A549 (cell line): ENCODE results near the gene CCDC60. TPM values are rescaled to one million over a fixed set of nuclear protein-coding genes. Genes with fewer than 3 reads are reported as not detected.

ENCODE experiments used
- ATAC-seq, 2 experiments: fragments of 200-7000 bp in 1 of 2; fragments of >200 bp in 1 of 2; cut with Nextera tagmentation in 1 of 2; cut with Tn5 transposase in 1 of 2; 3 replicates each; pipeline versions ENCODE4 v1.8.0 to v1.9.1; 2018 to 2020; ENCODE audit warnings: mild to moderate bottlenecking in 1 of 2, moderate library complexity in 1 of 2
- CTCF ChIA-PET: fragments of 300-600 bp; sonication (Branson Sonifier 250); formaldehyde crosslinking; extraction: SDS; loops from one replicate; lab custom pipeline; 2021; ENCODE audit warnings: antibody characterized with exemption, inconsistent platforms; lab: Yijun Ruan, JAX
- POLR2A ChIA-PET: fragments of 350-600 bp; formaldehyde crosslinking; extraction: SDS; loops from one replicate; lab custom pipeline; 2021; ENCODE audit warnings: antibody characterized with exemption, inconsistent platforms; lab: Yijun Ruan, JAX
- DNase-seq, 2 experiments: peaks; one replicate each; pipeline versions ENCODE4 v3.0.0 to v3.0.0-alpha.2; 2011 to 2016; ENCODE audit warnings: low read depth in 1 of 2, low spot score in 1 of 2
- FAIRE-seq: peaks from 2 replicates; lab custom pipeline; 2011; peaks lifted over from hg19 to GRCh38; lab: Jason Lieb, UNC
- H3K27ac ChIP-seq, 2 experiments: fragments of >200 bp; sonication (Bioruptor Twin); formaldehyde crosslinking; 3 replicates each; pipeline ENCODE4 v1.5.1; 2016 to 2017
- H3K4me1 ChIP-seq: fragments of >200 bp; sonication (Bioruptor Twin); formaldehyde crosslinking; 3 replicates; pipeline ENCODE4 v1.6.1; 2016
- H3K4me2 ChIP-seq: fragments of >200 bp; sonication (Bioruptor Twin); formaldehyde crosslinking; 3 replicates; pipeline ENCODE4 v1.6.1; 2016
- H3K4me3 ChIP-seq: fragments of >200 bp; sonication (Bioruptor Twin); formaldehyde crosslinking; 3 replicates; pipeline ENCODE4 v1.5.1; 2016
- H3K9me3 ChIP-seq: fragments of >200 bp; sonication (Bioruptor Twin); formaldehyde crosslinking; 3 replicates; pipeline ENCODE4 v1.6.1; 2016
- BHLHE40 ChIP-seq: IDR thresholded peaks from 2 replicates; pipeline ENCODE4 v1.6.1; 2012; ENCODE audit warnings: low read depth, low read length, inconsistent platforms
- EHMT2 ChIP-seq: fragments of 200-600 bp; sonication (generic); IDR thresholded peaks from 2 replicates; pipeline ENCODE4 v1.6.1; 2016; ENCODE audit warnings: antibody characterized with exemption, low read depth, mild to moderate bottlenecking, moderate library complexity
- HEYL ChIP-seq: fragments of 250-450 bp; sonication (Bioruptor Pico); IDR thresholded peaks from 2 replicates; pipeline ENCODE4 v1.8.0; 2021; ENCODE audit warnings: mild to moderate bottlenecking, moderate library complexity
- KDM5A ChIP-seq: fragments of 200-600 bp; sonication (generic); IDR thresholded peaks from 2 replicates; pipeline ENCODE4 v1.6.1; 2016; ENCODE audit warnings: antibody characterized with exemption, mild to moderate bottlenecking
- NFE2L2 ChIP-seq: fragments of 150-350 bp; conservative IDR thresholded peaks from 2 replicates; pipeline ENCODE4 v1.6.1; 2014; ENCODE audit warnings: low read length
- PHF8 ChIP-seq: fragments of 200-600 bp; sonication (generic); IDR thresholded peaks from 2 replicates; pipeline ENCODE4 v1.6.1; 2016; ENCODE audit warnings: low read depth, mild to moderate bottlenecking, antibody characterized with exemption, moderate library complexity, borderline replicate concordance
- RAD21 ChIP-seq, 2 experiments: fragments of >200 bp in 1 of 2; sonication (Bioruptor Twin) in 1 of 2; formaldehyde crosslinking in 1 of 2; IDR thresholded peaks in 1 of 2; conservative IDR thresholded peaks in 1 of 2; 2 replicates in 1 of 2; 3 replicates in 1 of 2; pipeline ENCODE4 v1.6.1; 2012 to 2018; ENCODE audit warnings: inconsistent platforms in 1 of 2
- RARB ChIP-seq: fragments of 250-450 bp; sonication (Bioruptor Pico); IDR thresholded peaks from 2 replicates; pipeline ENCODE4 v1.8.0; 2021; ENCODE audit warnings: mild to moderate bottlenecking, moderate library complexity
- RCOR1 ChIP-seq: fragments of 150-350 bp; IDR thresholded peaks from 2 replicates; pipeline ENCODE4 v1.6.1; 2014; ENCODE audit warnings: antibody characterized with exemption, low read length, low read depth
- RFX5 ChIP-seq: fragments of 450-650 bp; IDR thresholded peaks from 2 replicates; pipeline ENCODE4 v1.7.1; 2014; ENCODE audit warnings: antibody characterized with exemption, mild to moderate bottlenecking, moderate library complexity
- RNF2 ChIP-seq: fragments of 200-600 bp; sonication (generic); IDR thresholded peaks from 2 replicates; pipeline ENCODE4 v1.6.1; 2016; ENCODE audit warnings: low read depth, mild to moderate bottlenecking, antibody characterized with exemption, moderate library complexity, borderline replicate concordance
- SMC3 ChIP-seq: fragments of >200 bp; sonication (Bioruptor Twin); formaldehyde crosslinking; IDR thresholded peaks from 3 replicates; pipeline ENCODE4 v1.6.1; 2018; ENCODE audit warnings: inconsistent platforms
- ZSCAN20 ChIP-seq: fragments of 250-450 bp; sonication (Bioruptor Pico); IDR thresholded peaks from 2 replicates; pipeline ENCODE4 v1.8.0; 2022; ENCODE audit warnings: mild to moderate bottlenecking, moderate library complexity
- WGBS: methylation state at CpG from one replicate; pipeline ENCODE4 v1.1.6; 2017; ENCODE audit errors: missing lambda C conversion rate; 5-methylcytosine and 5-hydroxymethylcytosine counted together
- polyA plus RNA-seq, 4 experiments: library from polyadenylated mRNA; depleted of rRNA in 3 of 4; stranded (reverse); fragments of >200 nt; fragmentation: RNase III in 1 of 4; extraction: RNeasy Plus Mini Kit Qiagen cat#74134 plus additional on column Dnase treatment in 1 of 4; gene quantifications; 2 replicates in 3 of 4; 3 replicates in 1 of 4; pipeline ENCODE4 v1.2.3, GENCODE V29; 2011 to 2017
- TF ChIP-seq, protein P1 (sequence below): fragments of >200 bp; sonication (Bioruptor Twin); formaldehyde crosslinking; IDR thresholded peaks from 3 replicates; pipeline ENCODE4 v1.5.1; 2016
- TF ChIP-seq, protein P2 (sequence below): fragments of 450-650 bp; IDR thresholded peaks from 2 replicates; pipeline ENCODE4 v1.6.1; 2014; ENCODE audit warnings: antibody characterized with exemption
- TF ChIP-seq, protein P3 (sequence below): fragments of >200 bp; sonication (Bioruptor Twin); formaldehyde crosslinking; IDR thresholded peaks from 3 replicates; pipeline ENCODE4 v1.6.1; 2016
- TF ChIP-seq, protein P4 (sequence below): IDR thresholded peaks from 2 replicates; pipeline ENCODE4 v1.6.1; 2012
- TF ChIP-seq, protein P5 (sequence below): fragments of 250-450 bp; sonication (Bioruptor Pico); IDR thresholded peaks from 2 replicates; pipeline ENCODE4 v1.5.0; 2020; ENCODE audit warnings: low read depth, mild to moderate bottlenecking, moderate library complexity
- TF ChIP-seq, protein P6 (sequence below): fragments of 150-350 bp; IDR thresholded peaks from 2 replicates; pipeline ENCODE4 v1.6.1; 2014; ENCODE audit warnings: low read depth, mild to moderate bottlenecking, low read length

The CCDC60 gene
- polyA plus RNA-seq, 2 of the 4 experiments (the other 2 are of a cell fraction), result 0.09 TPM; not detected in 1

DNA sequence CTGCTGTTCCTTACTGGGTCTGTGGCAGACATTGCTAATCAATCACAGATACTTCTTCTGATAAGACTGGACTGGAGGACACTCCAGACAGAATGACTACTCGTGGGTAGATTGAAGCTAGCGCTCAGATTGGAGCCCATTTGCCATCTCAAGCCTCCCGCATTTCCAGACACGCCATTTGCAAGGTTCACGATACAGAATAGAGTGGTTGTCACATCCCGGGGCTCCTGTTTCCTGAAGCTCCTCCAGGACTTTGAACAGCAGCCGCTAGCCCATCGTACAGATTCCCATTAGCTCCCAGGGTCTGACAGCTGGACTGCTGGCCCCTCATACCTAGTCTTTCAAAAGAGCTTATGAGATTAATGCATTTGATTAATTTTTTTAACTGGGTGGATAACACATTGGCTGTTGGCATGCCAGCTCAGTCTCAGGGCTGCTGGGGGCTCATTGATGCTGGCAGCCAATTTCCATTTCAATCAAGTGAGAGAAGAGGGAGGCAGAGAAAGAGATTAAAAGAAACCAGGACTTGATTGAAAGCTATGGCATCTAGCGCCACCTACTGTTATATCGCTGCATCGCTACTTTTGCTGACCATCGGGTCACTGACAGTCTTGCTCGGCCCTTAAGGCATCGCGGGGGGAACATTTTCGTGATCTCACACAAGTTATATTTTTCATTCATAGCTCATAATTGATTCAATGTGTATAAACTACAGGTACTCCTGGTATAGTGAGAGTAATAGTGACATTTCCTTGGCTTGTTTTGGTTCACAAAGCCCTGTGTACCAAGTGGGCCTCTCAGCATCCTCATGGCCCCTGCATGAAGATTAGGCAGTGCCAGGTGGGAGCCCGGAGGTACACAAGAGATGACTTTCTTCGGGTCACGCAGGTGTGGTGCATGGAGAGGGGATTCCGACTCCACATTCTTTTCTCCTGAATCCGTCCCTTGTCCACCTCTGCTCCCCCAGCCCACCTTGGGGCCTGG lies 78.6 kb downstream of the CCDC60 start:
- Histone ChIP-seq H3K4me1 (no peaks in the 10 kb centered on the region), H3K4me3 (no peak overlapping the region), H3K9me3 (no peaks in the 10 kb centered on the region), H3K27ac (no peak overlapping the region), H3K4me2 (no peak overlapping the region)
- CTCF ChIA-PET, result interaction anchor here (0.6 to 4.9 kb wide), 52 partner anchors 9 to 1035 kb away, joined by 3 to 25 read pairs (median 4); partner anchors contain the start of gene SRRM4
- TF ChIP-seq, protein P1, sequence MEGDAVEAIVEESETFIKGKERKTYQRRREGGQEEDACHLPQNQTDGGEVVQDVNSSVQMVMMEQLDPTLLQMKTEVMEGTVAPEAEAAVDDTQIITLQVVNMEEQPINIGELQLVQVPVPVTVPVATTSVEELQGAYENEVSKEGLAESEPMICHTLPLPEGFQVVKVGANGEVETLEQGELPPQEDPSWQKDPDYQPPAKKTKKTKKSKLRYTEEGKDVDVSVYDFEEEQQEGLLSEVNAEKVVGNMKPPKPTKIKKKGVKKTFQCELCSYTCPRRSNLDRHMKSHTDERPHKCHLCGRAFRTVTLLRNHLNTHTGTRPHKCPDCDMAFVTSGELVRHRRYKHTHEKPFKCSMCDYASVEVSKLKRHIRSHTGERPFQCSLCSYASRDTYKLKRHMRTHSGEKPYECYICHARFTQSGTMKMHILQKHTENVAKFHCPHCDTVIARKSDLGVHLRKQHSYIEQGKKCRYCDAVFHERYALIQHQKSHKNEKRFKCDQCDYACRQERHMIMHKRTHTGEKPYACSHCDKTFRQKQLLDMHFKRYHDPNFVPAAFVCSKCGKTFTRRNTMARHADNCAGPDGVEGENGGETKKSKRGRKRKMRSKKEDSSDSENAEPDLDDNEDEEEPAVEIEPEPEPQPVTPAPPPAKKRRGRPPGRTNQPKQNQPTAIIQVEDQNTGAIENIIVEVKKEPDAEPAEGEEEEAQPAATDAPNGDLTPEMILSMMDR, result peak; percentile 84
- peak; percentile 81 to 85 for TF ChIP-seq RAD21 (conservative IDR thresholded peaks at IDR 0.05 in 1 of 2, IDR thresholded peaks at IDR 0.05 in 1 of 2)
- peak; percentile 70 for TF ChIP-seq SMC3
- TF ChIP-seq, protein P2, sequence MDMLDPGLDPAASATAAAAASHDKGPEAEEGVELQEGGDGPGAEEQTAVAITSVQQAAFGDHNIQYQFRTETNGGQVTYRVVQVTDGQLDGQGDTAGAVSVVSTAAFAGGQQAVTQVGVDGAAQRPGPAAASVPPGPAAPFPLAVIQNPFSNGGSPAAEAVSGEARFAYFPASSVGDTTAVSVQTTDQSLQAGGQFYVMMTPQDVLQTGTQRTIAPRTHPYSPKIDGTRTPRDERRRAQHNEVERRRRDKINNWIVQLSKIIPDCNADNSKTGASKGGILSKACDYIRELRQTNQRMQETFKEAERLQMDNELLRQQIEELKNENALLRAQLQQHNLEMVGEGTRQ, result no peak
- no peak for TF ChIP-seq KDM5A
- ATAC-seq, result peak; percentile 65 to 85; a peak in 3 of 6 replicates
- FAIRE-seq, result no peak
- 8% methylated on average over 21 of the region's 21 CpGs for WGBS
- POLR2A ChIA-PET, result no interaction called here
- peak; percentile 54 to 77 for DNase-seq

DNA sequence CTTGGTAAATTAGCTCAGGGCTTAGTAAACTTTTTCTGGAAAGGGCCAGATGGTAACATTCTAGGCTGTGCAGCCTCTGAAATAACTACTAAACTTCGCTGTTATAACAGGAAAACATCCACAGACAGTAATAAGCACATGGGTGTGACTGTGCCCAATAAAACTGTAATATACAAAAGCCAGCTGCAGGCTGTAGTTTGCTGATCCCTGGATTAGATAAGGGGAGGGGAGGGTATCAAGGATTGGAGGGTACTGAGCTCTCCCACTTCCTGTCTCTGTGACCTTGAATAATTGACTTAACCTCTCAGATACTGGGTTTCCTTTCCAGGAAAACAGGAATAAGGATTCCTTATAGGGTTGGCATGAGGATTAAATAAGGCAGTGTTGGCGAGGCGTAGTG lies 81.2 kb downstream of the CCDC60 start:
- ChIA-PET CTCF (interaction anchor here (0.8 to 4.9 kb wide), 6 partner anchors 14 to 301 kb away, joined by 3 to 25 read pairs (median 3); no protein-coding TSS in a partner anchor), POLR2A (interaction anchor here (0.6 kb wide), 1 partner anchor 24 kb away, joined by 3 read pairs; no protein-coding TSS in a partner anchor)
- Histone ChIP-seq H3K4me1 (no peaks in the 10 kb centered on the region), H3K27ac (no peak overlapping the region), H3K4me2 (no peak overlapping the region), H3K9me3 (0 out of 3 replicates have a peak, but pooled peaks cover 3% of the 10 kb centered on the region), H3K4me3 (no peak overlapping the region)
- FAIRE-seq, result no peak
- no peak for ATAC-seq
- TF ChIP-seq NFE2L2 (no peak), EHMT2 (no peak), ZSCAN20 (CRISPR knock-in tag) (no peak), RARB (CRISPR knock-in tag) (no peak), PHF8 (no peak), RCOR1 (no peak), RNF2 (no peak), BHLHE40 (no peak), RFX5 (no peak), HEYL (CRISPR knock-in tag) (no peak)
- TF ChIP-seq, protein P3, sequence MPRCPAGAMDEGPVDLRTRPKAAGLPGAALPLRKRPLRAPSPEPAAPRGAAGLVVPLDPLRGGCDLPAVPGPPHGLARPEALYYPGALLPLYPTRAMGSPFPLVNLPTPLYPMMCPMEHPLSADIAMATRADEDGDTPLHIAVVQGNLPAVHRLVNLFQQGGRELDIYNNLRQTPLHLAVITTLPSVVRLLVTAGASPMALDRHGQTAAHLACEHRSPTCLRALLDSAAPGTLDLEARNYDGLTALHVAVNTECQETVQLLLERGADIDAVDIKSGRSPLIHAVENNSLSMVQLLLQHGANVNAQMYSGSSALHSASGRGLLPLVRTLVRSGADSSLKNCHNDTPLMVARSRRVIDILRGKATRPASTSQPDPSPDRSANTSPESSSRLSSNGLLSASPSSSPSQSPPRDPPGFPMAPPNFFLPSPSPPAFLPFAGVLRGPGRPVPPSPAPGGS, result no peak
- TF ChIP-seq, protein P4, sequence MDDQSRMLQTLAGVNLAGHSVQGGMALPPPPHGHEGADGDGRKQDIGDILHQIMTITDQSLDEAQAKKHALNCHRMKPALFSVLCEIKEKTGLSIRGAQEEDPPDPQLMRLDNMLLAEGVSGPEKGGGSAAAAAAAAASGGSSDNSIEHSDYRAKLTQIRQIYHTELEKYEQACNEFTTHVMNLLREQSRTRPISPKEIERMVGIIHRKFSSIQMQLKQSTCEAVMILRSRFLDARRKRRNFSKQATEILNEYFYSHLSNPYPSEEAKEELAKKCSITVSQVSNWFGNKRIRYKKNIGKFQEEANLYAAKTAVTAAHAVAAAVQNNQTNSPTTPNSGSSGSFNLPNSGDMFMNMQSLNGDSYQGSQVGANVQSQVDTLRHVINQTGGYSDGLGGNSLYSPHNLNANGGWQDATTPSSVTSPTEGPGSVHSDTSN, result no peak
- TF ChIP-seq, protein P5, sequence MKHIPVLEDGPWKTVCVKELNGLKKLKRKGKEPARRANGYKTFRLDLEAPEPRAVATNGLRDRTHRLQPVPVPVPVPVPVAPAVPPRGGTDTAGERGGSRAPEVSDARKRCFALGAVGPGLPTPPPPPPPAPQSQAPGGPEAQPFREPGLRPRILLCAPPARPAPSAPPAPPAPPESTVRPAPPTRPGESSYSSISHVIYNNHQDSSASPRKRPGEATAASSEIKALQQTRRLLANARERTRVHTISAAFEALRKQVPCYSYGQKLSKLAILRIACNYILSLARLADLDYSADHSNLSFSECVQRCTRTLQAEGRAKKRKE (CRISPR knock-in tag), result no peak
- TF ChIP-seq, protein P6, sequence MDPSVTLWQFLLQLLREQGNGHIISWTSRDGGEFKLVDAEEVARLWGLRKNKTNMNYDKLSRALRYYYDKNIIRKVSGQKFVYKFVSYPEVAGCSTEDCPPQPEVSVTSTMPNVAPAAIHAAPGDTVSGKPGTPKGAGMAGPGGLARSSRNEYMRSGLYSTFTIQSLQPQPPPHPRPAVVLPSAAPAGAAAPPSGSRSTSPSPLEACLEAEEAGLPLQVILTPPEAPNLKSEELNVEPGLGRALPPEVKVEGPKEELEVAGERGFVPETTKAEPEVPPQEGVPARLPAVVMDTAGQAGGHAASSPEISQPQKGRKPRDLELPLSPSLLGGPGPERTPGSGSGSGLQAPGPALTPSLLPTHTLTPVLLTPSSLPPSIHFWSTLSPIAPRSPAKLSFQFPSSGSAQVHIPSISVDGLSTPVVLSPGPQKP, result no peak
- DNase-seq, result no peak
- 3% methylated on average over 3 of the region's 3 CpGs for WGBS
